GM19239 (cell line): ENCODE results near the gene ADGB.
"Not testable (repeated sequence)": the region's sequence is repeated elsewhere in the genome, so short reads cannot be mapped to it uniquely, and the experiment has no call there.

Experiments
- DNase-seq: peaks from one replicate; pipeline ENCODE4 v3.0.0; 2011; ENCODE audit warnings: low spot score; ENCODE audit not compliant: insufficient read length
- FAIRE-seq: peaks from 2 replicates; lab custom pipeline; 2011; peaks lifted over from hg19 to GRCh38; lab: Jason Lieb, UNC

Gene ADGB

GRCh38 chr6:146812811-146813321 lies 214.1 kb downstream of the ADGB start:
- not testable (repeated sequence) for FAIRE-seq, DNase-seq

GRCh38 chr6:146813554-146813953 lies 214.8 kb downstream of the ADGB start:
- FAIRE-seq: no peak
- DNase-seq: no peak

- FAIRE-seq: no peak
- DNase-seq: no peak
Observed at GRCh38 chr6:146814148-146814750, 215.5 kb downstream of the ADGB start.

- not testable (repeated sequence) for FAIRE-seq
Observed at GRCh38 chr6:146815511-146816462, 217.0 kb downstream of the ADGB start.

GRCh38 chr6:146819596-146820320 lies 221.0 kb downstream of the ADGB start:
- DNase-seq (no peak), FAIRE-seq (no peak)

More at GRCh38 chr6:146815511-146816462, 217.0 kb downstream of the ADGB start:
- not testable (repeated sequence) for DNase-seq

GRCh38 chr6:146827216-146827928 lies 228.6 kb downstream of the ADGB start:
- FAIRE-seq (no peak), DNase-seq (no peak)

GRCh38 chr6:146829792-146830565 lies 231.2 kb downstream of the ADGB start:
- DNase-seq (no peak), FAIRE-seq (no peak)

GRCh38 chr6:146833157-146833556 lies 234.4 kb downstream of the ADGB start:
- DNase-seq (no peak), FAIRE-seq (no peak)

GRCh38 chr6:146840216-146840615 lies 241.4 kb downstream of the ADGB start:
- FAIRE-seq (no peak), DNase-seq (no peak)

- DNase-seq: no peak
- FAIRE-seq: no peak
Observed at GRCh38 chr6:146840641-146841040, 241.9 kb downstream of the ADGB start.

GRCh38 chr6:146847426-146847825 lies 248.7 kb downstream of the ADGB start:
- FAIRE-seq (no peak), DNase-seq (no peak)

- FAIRE-seq (no peak), DNase-seq (no peak)
Observed at GRCh38 chr6:146850238-146850896, 251.6 kb downstream of the ADGB start.

- DNase-seq: no peak
- FAIRE-seq: no peak
Observed at GRCh38 chr6:146850981-146851380, 252.2 kb downstream of the ADGB start.

GRCh38 chr6:146851837-146852236 lies 253.1 kb downstream of the ADGB start:
- FAIRE-seq (no peak), DNase-seq (no peak)

GRCh38 chr6:146854521-146855255 lies 255.9 kb downstream of the ADGB start:
- DNase-seq: not testable (repeated sequence)

GRCh38 chr6:146855889-146856288 lies 257.1 kb downstream of the ADGB start:
- no peak for DNase-seq
- no peak for FAIRE-seq

More at GRCh38 chr6:146854521-146855255, 255.9 kb downstream of the ADGB start:
- not testable (repeated sequence) for FAIRE-seq

GRCh38 chr6:146856296-146856695 lies 257.5 kb downstream of the ADGB start:
- FAIRE-seq: no peak
- no peak for DNase-seq
